Left hindlimb (tissue), 1 donor: ENCODE data around the gene TRPV4.
A peak's percentile ranks its signal among the peaks of the same experiment; 100 is the strongest.
"Not testable (repeated sequence)": the region's sequence is repeated elsewhere in the genome, so short reads cannot be mapped to it uniquely, and the experiment has no call there.

Experiments
- DNase-seq: peaks from one replicate; pipeline ENCODE4 v3.0.0-alpha.2; 2018

The TRPV4 gene

DNA sequence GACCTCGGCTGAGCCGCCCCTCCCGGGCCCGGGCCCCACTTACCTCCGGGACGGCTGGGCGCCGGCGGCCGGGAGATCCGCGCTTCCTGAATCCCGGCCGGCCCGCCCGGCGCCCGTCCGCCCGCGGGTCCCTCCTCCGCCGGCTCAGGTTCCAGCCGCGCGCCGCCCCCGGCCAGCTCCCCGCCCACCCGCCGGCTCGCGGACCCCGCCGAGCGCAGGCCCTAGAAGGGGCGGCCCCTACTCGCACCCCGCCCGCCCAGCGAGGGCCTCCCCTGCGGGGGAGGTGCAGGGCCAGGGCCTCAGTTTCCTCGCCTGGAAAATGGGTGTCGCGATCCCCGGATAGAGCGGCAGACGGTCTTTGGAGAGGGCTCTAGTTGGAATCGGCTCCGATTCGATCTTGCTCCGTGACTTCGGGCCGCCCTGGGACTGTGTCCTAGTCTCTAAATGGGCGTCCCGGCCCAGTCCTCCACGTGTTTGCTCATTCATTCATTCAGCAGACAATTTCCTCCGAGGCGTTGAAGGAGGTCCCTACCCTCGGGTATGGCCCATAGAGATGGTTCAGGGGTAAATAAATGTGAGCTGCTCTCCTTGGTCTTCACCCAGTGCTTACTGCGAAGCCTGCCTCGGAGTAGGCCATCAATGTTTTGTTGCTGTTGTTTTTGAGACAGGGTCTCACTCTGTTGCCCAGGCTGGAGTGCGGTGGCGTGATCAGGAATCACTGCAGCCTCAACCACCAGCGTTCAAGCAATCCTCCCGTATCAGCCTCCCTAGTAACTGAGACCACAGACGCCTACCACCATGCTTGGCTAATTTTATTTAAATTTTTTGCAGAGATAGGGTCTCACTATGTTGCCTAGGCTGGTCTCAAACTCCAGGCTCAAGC lies at the start of gene TRPV4:
Gene TRPV4 (minus strand): TSS at position 92 of the 883 bp plus-strand sequence. CDS start 18,602 bp downstream, outside the sequence.
- DNase-seq = peak; percentile 76

DNA sequence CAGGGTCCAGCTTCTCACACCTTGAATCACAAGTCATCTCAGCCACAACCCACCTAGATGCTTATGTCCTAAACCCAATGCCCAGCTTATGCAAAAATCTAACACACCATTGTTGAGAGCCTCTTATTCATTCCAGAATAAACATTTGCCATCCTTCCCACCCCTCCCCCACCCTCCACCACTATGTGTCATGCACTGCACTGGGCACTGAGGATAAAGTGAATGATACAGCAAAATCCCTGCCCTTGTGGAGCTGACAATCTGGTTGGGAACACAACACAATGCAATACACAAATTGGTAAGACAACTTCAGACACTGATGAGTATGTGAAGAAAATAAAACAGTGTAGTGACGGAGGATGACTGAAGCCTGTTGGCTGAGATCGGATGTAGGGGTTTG lies 48.6 kb upstream of the TRPV4 start:
- DNase-seq = no peak

DNA sequence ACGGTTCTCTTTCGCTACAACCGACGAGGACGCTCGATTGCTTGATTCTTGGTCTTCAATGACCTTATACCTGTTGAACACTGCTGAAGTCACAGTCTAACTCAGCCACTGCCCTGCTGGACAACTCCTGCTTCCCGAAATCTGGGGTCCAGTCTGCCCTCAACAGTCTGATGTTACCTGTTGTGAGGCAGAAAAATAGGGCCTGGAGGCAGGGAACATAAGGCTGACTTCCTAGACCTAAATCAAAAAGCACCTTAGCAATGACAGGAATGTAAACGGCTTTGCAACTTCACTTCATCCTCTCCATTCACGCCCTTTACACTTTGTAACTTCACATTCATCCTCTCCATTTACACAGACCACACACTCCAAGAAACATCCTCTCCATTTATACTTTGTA lies 47.7 kb upstream of the TRPV4 start:
- no peak for DNase-seq

DNA sequence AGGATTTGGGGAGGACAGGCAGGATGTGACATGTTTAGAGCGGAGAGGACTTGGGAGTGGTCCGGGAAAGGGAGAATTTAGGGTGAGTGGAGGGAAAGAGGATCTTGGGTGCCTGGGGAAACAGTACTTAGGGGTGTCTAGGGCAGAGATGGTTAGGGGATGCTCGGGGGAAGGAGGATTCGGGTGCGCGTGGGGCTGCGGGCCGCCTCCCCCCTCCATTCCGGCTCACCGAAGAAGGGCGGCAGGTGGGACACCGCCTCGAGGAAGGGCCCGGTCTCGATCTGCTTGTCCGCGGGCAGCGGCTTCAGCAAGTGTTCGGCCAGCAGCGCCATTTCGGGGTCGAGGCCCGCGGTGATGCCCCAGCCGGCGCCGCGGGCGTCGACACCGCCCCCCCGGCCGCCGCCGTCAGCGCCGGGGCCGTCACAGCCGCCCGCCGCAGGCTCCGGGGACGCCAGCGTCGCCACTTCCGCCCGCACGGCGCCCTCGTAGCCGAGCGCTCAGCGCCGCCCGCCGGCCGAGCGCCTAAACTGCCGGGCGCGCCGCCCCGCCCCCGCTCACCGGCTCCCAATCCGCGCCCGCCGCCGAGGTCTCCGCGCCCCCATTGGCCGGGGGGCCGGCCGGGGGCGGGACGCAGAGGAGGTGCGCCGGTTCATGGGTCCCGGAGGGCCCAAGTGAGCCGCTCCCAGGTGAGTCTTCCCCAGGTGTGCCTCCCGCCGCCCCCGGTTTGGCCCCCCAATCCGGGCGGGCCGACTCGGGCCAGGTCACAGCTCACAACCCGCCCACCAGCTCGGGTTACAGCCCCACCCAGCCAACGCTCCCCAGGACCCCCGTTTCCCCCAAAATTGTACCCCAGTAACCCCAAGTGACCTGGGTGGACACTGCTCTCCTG lies 47.1 kb upstream of the TRPV4 start, which contains the start of gene GLTP:
Gene GLTP (minus strand): TSS at position 499 of the 889 bp plus-strand sequence. CDS start 167 bp downstream, at position 332.
- peak; percentile 90 for DNase-seq

DNA sequence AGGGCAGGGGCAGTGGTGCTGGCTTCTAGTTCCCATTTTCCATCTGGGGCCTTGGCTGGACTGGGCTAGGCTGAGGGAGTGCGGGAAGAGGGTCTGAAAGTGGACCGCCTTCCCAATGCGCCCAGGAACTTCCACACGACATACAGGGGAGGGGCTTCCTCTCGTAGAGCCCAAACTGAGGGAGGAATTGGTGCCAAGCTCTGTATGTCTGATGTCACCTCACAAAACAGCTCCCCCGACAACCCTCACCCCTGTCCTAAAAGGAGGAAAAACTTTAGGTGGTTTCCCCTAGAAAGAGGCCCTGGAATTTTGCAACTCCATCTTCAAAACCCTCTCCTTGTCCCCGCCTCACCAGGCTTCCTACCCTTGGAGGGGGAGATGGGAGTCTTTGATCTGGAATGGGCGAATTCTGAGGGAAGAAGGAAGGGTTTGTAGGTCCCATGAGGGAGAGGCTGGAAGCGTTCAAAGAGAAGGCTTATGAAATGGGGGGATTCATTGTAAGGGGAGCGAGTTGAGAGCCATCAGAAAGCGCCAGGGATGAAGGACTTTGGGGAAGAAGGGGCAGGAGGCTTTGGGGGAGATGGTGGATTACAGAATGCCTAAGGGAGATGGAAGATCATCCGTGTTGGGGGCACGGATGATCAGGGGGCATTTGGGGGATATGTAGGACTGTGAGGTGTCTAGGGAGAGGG lies 46.3 kb upstream of the TRPV4 start:
- DNase-seq = peak; percentile 44

DNA sequence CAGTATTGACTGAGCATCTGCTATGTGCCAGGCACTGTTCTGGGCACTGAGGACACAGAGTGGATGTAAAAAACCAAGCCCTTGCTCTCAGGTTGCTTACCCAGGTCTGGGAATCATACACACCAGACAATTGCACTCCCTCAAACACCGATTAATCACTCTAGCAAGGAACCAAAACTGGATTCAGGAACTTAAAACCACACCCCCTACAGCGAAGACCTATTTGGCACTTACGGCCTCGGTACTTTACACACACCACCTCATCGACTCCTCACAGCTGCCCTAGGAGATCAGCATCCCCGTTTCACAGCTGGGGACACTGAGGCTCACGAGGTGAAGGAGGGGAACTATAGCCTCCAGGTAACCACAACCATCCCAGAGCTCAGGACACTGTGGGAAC lies 45.6 kb upstream of the TRPV4 start:
- no peak for DNase-seq

DNA sequence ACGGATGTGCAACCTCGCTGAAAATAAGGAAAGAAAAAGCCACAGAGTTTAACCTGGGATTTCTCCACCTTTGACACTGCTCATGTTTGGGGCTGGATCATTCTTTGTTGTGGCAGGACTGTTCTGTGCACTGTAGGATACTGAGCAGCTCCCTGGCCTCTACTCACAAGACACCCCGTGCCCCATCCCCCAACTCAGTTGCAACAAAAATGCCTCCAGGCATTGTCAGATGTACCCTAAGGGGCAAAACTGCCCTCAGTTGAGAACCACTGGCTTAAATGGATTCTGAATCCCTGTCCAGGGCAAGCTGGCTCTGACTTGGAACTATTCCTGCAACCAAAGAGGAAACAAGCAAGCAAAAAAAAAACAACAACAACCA lies 45.0 kb upstream of the TRPV4 start:
- no peak for DNase-seq

DNA sequence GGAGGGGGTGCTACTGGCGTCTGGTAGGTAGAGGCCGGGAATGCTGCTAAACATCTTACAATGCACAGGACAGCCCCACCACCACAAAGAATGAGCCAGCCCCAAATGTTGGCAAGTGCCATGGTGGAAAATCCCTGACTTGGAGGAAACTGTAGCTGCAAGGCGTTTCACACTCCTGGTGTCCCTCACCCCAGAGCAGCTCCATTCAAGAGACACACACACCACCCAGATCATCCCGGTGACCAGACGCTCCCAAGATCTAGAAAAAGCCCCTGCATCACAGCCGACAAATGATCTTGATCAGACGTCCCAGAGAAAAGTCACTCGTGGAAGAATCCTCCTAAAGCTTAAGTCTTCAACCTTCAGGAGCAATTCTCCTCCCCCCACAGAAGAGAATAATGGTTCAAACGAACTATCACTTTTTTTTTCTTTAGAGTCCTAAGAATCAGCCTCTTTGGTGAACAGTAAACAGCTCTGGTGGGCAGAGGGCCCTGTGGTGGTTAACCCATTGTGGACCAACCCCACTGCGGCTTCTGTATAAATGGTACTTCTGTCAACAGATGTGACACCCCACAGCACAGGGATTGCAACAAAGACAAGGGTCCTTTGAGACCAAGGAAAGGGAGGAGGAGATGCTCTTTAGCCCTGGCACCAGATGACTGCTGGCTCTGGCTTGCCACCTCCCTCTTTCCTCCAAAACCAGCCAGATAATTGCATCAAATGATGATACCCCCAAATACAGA lies 44.5 kb upstream of the TRPV4 start:
- DNase-seq = no peak

DNA sequence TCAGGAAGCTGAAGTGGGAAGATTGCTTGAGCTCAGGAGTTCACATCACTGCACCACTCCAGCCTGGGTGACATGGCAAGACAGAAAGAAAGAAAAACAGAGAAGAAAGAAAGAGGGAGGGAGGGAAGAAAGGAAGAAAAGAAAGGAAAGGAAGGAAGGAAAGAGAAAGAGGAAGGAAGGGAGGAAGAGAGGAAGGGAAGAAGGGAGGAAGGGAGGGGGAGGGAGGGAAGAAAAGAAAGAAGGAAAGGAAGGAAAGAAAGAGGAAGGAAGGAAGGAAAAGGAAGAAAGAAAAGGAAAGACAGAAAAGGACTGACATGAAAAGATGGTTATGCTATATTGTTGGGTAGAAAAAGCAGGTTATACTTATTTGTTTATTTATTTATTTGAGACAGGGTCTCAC lies 43.2 kb upstream of the TRPV4 start:
- DNase-seq = no peak

DNA sequence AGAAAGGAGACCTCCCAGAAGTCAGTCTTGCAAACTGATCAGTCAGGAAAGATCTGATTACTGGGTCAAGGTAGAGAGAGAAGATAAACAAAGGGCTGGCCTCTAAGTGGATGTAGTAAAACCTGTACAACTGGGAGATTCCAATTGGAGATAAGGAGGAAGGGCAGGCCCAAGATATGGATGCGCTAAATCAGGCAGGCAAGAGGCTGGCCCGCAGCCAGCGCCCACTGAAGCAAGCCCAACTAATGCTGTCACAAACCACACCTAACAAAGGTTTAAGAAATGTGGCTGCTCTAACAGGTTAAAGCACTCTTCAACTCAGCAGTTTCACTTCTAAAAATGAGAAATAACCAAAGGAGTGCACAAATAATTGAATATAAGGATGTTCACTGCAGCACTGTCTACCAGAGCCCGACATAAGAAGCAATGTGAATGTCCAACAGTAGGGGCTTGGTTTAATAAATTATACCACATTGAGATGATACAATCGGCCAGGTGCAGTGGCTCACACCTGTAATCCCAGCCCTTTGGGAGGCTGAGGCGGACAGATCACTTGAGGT lies 42.5 kb upstream of the TRPV4 start:
- DNase-seq = no peak

DNA sequence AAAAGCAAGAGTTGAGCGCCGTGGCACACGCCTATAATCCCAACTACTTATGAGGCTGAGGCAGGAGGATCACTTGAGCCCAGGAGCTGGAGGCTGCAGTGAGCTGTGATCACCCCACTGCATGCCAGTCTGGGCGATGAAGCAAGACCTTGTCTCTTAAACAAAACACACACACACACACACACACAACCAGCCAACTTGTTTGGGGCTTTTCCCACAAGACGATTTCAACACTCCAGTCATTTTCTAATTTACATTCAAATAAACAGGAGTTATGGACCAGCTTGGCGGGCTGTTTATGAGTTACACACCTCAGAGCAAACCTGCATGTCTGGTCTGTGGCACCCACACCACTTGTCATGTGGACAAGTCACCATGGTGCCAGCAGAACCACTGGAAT lies 40.5 kb upstream of the TRPV4 start:
- no peak for DNase-seq

DNA sequence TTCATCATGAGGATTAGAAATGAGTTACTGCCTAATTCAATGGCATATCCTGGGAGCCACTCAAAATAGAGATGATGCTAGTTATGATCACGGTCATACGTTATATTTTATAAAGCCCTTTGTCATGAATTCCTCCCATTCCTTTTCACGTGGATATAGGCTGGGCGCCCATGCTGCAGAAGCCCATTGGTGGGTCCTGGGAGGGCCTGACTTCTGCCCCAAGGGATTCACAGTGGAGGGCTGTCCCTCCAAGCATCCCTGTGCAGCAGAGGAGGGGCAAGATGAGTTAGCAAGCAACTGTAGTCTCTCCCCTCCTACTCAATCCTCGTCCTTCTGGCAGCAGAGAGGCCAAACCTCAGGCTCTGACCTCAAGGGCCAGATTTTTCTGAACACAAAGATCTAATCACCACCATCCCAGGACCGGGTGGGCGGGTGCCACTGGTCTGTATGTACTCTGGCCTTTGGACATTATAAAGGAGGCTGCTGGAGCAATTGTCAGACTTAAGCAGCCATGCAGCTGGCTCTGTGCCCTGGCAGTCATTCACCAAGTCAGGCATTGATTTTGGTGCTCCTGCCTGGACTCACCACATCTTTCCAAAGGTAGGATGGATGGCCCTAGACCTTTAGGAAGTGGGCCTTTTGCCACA lies 38.6 kb upstream of the TRPV4 start:
- DNase-seq = no peak

DNA sequence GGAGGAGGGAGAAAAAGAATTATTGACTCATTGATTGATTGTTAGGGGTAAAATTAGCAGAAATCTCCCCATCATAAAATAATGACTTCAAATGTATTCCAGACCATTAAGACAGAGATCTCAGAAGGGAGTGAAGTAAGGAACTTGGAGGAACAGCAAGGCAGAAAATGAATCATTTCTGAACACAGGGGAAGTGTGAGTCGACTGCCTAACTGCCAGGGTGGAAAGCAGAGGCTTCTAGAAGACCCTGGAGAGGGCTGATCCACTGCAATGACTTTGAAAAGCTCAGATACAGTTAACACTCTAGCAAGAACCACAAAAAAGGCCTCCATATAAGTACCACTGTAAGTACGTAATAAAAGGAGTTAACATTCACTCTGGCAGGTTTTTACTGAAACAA lies 37.5 kb upstream of the TRPV4 start:
- DNase-seq = no peak

DNA sequence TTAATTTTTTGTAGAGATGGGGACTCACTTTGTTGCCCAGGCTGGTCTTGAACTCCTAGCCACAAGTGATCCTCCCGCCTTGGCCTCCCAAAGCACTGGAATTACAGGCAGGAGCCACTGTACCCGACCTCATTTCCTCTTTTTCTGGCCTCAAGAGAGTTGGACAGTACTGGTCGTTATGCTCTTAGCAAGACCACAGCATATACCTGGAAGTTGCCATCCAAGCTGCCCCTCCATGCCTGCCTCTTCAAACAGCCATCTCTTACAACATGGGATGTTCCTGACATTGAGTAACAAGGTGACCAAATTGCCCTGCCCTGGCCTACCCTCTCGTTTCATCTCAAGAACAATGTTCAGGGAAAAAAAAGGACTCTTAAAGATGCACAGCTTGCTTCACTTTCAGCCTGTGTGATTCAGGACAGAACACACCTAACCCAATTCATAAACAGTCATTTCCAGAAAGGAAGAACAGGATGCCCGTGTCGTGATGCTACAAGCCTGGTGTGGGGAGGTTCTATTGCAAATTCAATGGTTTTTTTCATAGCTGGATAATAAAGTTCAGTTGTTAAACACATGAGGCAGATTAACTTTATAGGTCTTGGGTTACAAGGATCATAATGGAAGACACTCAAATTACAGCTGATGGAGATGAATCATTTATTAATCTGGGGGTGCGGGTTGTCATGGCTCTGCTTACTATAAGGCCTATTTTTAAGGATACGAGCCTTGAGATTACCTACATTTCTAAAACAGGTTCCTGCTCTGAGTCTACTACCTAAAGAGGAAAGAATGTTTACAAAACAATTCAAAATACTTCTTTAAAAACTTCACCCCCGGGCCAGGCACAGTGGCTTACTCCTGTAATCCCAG lies 35.2 kb upstream of the TRPV4 start:
- no peak for DNase-seq

DNA sequence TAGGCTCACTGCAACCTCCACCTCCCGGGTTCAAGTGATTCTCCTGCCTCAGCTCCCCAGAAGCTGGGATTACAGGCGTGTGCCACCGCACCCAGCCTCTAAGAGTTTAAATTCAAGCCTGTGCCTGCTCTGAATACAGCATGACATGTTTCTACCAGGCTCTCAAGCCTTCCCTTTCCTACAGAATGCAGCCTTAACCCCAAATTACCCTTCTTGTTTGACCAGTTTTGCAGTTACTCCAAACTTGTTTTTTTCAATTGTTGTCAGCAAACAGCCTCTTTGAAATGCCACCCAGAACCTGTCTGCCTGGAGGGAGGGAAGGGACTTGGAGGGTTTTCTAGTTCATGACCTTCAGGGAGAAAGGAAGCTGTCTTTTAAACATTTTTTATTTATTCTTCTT lies 31.7 kb upstream of the TRPV4 start:
- no peak for DNase-seq

DNA sequence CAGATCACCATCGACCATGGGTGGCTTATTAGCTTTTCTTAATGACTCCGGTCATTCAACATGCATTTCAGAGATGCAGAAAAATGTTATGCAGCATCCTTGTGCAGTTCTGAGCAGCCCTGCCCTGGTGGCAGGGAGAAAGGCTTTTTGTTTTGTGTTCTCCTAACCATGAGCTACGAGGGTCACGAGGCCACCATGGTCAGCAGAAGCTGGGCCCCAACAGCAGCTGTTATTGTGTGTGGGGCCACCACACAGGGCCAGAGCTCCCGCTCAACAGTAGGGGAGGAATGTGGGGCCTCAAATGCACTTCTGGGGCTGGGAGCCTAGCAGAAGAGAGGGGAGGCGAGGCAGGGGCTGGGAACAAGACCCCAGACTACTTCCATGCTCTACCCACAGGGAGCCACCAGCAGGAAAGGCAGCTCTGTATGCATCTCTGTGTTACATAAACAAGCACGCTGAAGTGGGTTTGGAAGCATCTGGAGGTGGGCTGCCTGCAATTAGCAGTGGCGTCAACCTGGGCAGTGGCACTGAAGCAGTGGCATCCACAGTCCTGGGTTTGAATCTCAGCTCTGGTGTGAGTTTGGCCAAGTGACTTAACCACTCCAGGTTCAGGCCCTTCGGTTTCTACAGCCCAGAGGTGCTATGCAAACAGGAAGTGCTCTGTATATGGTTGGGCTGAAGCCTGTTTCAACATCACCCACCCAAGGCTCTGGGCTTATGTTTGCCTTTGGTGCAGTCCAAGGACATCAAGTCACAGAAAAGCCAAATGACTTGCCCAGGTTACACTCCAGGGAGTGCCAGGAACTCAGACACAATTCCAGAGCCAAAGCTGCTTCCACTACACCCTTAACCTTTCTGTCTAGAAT lies 30.9 kb upstream of the TRPV4 start:
- DNase-seq = no peak

DNA sequence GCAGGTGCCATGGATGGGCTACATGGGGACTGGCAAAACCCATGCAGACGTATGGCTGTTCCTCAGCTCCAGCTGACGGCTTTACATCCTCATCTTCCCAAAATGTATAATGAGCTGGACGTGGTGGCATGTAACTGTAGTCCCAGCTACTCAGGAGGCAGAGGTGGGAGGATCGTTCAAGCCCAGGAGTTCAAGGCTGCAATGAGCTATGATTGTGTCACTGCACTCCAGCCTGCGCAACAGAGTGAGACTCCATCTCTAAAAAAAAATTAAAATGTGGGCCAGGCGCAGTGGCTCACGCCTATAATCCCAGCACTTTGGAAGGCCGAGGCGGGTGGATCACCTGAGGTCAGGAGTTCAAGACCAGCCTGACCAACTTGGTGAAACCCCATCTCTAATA lies 29.3 kb upstream of the TRPV4 start:
- DNase-seq = not testable (repeated sequence)

DNA sequence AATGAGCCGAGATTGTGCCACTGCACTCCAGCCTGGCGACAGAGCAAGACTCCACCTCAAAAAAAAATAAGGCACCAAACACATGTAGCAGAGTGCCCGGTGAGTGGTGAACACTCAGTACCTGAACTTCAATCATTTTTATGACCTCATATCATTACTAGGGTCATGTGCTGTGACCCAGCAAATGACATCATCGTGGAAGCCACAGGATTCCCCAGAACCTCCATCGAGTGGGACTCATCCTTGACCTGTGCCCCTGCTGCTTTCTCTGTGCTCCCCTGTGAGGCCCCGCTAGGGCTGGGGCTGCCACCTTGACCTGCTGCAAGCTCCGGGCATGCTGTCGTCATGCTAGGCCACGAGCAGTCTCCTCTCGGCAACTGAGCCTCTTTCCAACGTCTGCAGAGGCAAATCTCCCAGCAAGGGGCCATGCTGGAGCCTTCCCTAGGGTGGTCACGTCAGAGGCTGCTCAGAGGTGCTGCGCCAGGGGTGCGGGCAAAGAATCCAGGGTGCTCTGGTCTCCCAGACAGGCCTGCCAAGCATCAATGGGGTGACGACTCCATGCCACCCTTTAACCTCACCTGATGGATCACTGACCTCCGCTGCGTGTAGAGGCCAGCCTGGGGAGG lies 28.6 kb upstream of the TRPV4 start:
- DNase-seq = no peak

DNA sequence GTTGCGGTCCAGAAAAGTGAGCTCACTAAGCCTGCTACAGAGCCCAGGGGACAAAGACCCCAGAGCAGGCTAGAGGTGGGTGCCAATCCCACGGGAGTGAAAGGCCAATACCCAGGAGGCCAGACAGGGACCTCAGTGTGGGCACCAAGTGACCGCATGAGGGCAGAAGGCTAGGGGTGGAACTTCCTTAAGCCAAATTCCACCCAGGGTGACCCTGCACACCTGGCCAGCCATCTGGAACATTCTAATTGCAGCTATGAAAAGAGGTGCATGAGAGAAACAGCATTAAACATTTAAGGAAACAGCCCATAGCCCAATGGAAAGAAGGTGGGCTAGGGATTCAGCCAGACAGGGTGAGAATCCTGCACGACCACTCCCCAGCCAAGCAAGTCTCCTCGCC lies 27.8 kb upstream of the TRPV4 start:
- DNase-seq = no peak
